T-helper 17 cell (primary cell): ENCODE measurements around the gene CBX2. TPM values are rescaled to one million over a fixed set of nuclear protein-coding genes. Genes with fewer than 3 reads are reported as not detected.

ENCODE experiments used
- ATAC-seq: fragments of 150-1000 bp; cut with Tn5 transposase; 2 replicates; pipeline ENCODE4 v1.10.0; 2021; ENCODE audit warnings: mild to moderate bottlenecking, moderate library complexity
- DNase-seq, 3 donors: peaks; one replicate each; pipeline versions ENCODE4 v3.0.0 to v3.0.0-alpha.2; 2020 to 2021
- H3K9me3 ChIP-seq: one replicate; pipeline ENCODE4 v1.7.0; 2013; ENCODE audit warnings: low read length, mild to moderate bottlenecking; ENCODE audit not compliant: control insufficient read depth, poor library complexity, severe bottlenecking
- H3K27ac Mint-ChIP-seq: one replicate; pipeline ENCODE4 v1.8.0; 2022; ENCODE audit warnings: mild to moderate bottlenecking, moderate library complexity, mixed read lengths
- H3K27me3 Mint-ChIP-seq: one replicate; pipeline ENCODE4 v1.8.0; 2022; ENCODE audit warnings: mixed read lengths
- H3K36me3 Mint-ChIP-seq: one replicate; pipeline ENCODE4 v1.8.0; 2022; ENCODE audit warnings: low read depth, mixed read lengths
- H3K4me1 Mint-ChIP-seq: one replicate; pipeline ENCODE4 v1.8.0; 2022; ENCODE audit warnings: mild to moderate bottlenecking, mixed read lengths
- H3K4me3 Mint-ChIP-seq: one replicate; pipeline ENCODE4 v1.8.0; 2022; ENCODE audit warnings: mild to moderate bottlenecking, moderate library complexity, mixed read lengths
- total RNA-seq, 4 donors: library from RNA in 2 of 4; stranded (reverse) in 2 of 4; gene quantifications; one replicate each; pipeline ENCODE4 v1.2.3 and lab custom pipeline; 2022 to 2026

CBX2 gene
- total RNA-seq, 2 donors from 2014 or later = 0.18 TPM; not detected in 1

DNA sequence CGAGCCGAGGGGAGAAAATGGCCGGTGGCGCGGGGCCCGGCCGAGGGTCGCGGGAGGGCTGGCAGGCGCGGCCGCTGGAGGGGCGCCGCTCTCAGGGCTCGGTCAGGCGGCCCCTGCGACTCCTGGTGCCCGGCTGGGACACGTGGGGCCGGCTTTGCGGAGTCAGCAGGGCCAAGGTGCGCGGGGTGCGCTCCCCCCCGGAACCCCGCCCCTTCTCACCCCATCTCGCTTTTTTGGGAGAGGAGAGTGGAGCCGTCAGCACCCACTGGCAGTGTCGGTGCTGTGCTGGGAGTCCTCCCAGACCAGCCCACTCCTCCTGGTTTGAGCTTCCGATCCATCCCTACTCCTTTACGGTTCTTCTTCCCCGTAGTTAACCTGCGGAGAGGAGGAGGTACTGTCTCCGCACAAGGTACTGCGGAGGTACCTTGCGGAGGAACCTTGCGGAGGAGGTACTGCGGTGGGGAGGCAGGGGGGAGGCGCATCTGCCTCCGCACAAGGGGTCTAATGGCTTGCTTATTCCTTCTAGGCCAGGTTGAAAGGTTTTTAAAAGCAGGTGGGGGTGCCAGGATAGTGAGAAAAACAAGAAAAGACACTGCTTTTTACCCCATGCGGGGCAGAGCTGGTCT is 38.0 kb downstream of the CBX2 start:
- H3K4me3 Mint-ChIP-seq = peak overlapping the region; percentile 59
- DNase-seq (no peak), ATAC-seq (no peak)
- H3K9me3 ChIP-seq = no peaks in the 10 kb centered on the region
- H3K27me3 Mint-ChIP-seq = peaks cover 51% of the 10 kb centered on the region
- peaks cover 5% of the 10 kb centered on the region for H3K36me3 Mint-ChIP-seq
- H3K4me1 Mint-ChIP-seq = peaks cover 16% of the 10 kb centered on the region
- no peak overlapping the region for H3K27ac Mint-ChIP-seq

GRCh38 chr17:79818026-79818758 is 40.2 kb downstream of the CBX2 start:
- Mint-ChIP-seq H3K36me3 (peaks cover 6% of the 10 kb centered on the region), H3K4me1 (peaks cover 10% of the 10 kb centered on the region), H3K27ac (no peak overlapping the region), H3K4me3 (no peak overlapping the region), H3K27me3 (peaks cover 41% of the 10 kb centered on the region)
- DNase-seq = no peak
- H3K9me3 ChIP-seq = no peaks in the 10 kb centered on the region
- ATAC-seq = no peak

DNA sequence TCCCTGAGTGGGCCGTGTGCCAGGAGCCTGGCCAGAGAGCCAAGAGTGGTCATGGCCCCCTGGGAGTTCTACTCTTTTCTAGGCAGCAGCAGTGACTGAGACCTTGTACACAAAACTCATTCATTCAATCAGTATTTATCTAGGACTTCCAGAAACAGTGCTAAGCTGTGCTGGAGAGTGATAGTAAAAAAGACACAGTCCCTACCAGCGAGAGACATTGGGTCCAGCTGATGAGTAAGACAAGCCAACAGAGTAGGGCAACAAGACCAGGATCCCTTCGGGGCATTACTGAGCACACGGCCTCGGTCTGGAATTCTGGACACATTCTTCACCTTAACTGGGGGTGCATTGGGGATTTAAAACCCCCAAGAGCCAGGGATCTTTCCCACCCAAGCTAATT is 41.1 kb downstream of the CBX2 start:
- H3K27me3 Mint-ChIP-seq = peaks cover 40% of the 10 kb centered on the region
- H3K4me1 Mint-ChIP-seq = peaks cover 9% of the 10 kb centered on the region
- no peaks in the 10 kb centered on the region for H3K9me3 ChIP-seq
- no peak overlapping the region for H3K4me3 Mint-ChIP-seq
- ATAC-seq = no peak
- H3K27ac Mint-ChIP-seq = no peak overlapping the region
- peaks cover 6% of the 10 kb centered on the region for H3K36me3 Mint-ChIP-seq
- DNase-seq = no peak

- Mint-ChIP-seq H3K27ac (peak overlapping the region; percentile 54), H3K36me3 (peaks cover 7% of the 10 kb centered on the region), H3K4me3 (no peak overlapping the region), H3K27me3 (peaks cover 39% of the 10 kb centered on the region), H3K4me1 (peaks cover 7% of the 10 kb centered on the region)
- H3K9me3 ChIP-seq = no peaks in the 10 kb centered on the region
- ATAC-seq = no peak
- DNase-seq = no peak
Measured at GRCh38 chr17:79819534-79820276, 41.8 kb downstream of the CBX2 start.

GRCh38 chr17:79820959-79821330 is 43.0 kb downstream of the CBX2 start:
- no peak for ATAC-seq
- H3K27me3 Mint-ChIP-seq = peaks cover 43% of the 10 kb centered on the region
- DNase-seq = no peak

GRCh38 chr17:79821331-79822095 is 43.6 kb downstream of the CBX2 start:
- Mint-ChIP-seq H3K4me1 (peaks cover 7% of the 10 kb centered on the region), H3K27ac (no peak overlapping the region), H3K36me3 (peaks cover 7% of the 10 kb centered on the region), H3K27me3 (peaks cover 40% of the 10 kb centered on the region), H3K4me3 (no peak overlapping the region)
- ATAC-seq (no peak), DNase-seq (no peak)
- H3K9me3 ChIP-seq = no peaks in the 10 kb centered on the region

More at GRCh38 chr17:79820959-79821330, 43.0 kb downstream of the CBX2 start:
- H3K36me3 Mint-ChIP-seq = peaks cover 7% of the 10 kb centered on the region
- H3K4me1 Mint-ChIP-seq = peaks cover 7% of the 10 kb centered on the region
- H3K27ac Mint-ChIP-seq = no peak overlapping the region
- H3K9me3 ChIP-seq = no peaks in the 10 kb centered on the region
- H3K4me3 Mint-ChIP-seq = no peak overlapping the region

DNA sequence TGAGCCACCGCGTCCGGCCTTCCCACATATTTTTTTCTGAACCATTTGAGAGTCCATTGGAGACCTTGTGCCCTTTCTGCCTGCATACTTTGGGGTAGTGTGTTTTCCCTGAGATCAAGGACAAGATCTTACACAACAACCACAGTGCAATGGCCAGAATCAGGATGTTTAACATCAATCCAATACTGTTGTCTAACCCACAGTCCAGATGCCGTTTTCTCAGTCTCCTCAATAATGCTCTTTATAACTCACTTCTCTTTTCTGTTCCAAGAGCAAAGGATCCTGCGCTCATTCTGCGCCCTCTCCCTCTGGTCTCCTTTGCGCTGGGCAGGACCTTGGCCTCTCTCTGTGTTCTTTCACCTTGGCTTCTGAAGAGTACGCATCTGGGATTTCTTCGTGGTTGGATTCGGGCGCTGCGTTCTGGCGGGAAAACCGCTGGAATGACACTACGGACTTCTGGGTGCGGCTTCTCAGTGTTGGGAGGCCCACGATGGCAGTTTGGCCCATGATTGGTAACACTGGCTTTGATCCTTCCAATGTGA is 44.7 kb downstream of the CBX2 start:
- H3K4me3 Mint-ChIP-seq = no peak overlapping the region
- H3K9me3 ChIP-seq = no peaks in the 10 kb centered on the region
- ATAC-seq (no peak), DNase-seq (no peak)
- peaks cover 33% of the 10 kb centered on the region for H3K27me3 Mint-ChIP-seq
- H3K36me3 Mint-ChIP-seq = peaks cover 5% of the 10 kb centered on the region
- peaks cover 8% of the 10 kb centered on the region for H3K4me1 Mint-ChIP-seq
- H3K27ac Mint-ChIP-seq = no peak overlapping the region

DNA sequence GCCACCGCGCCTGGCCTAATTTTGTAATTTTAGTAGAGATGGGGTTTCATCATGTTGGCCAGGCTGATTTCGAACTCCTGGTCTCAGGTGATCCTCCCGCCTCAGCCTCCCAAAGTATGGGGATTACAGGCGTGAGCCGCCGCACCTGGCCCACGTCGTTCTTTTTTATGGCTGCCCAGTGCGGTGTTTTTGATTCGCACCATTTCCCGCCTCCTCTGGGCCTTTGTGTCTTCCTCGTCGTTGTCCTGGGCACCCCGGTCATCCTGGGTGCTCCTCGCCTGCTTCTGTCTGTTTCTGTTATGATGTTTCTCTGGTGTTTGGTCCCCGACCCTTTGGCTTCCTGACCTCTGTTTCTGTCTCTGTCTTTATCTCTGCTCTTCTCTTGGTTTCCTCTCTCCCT is 46.3 kb downstream of the CBX2 start:
- DNase-seq = no peak

GRCh38 chr17:79824893-79825579 is 47.1 kb downstream of the CBX2 start:
- Mint-ChIP-seq H3K27ac (no peak overlapping the region), H3K36me3 (peaks cover 4% of the 10 kb centered on the region), H3K4me3 (no peak overlapping the region), H3K27me3 (peaks cover 15% of the 10 kb centered on the region), H3K4me1 (peaks cover 10% of the 10 kb centered on the region)
- DNase-seq (no peak), ATAC-seq (no peak)
- H3K9me3 ChIP-seq = no peaks in the 10 kb centered on the region

More for the DNA sequence above, 46.3 kb downstream of the CBX2 start:
- Mint-ChIP-seq H3K27ac (no peak overlapping the region), H3K27me3 (peaks cover 22% of the 10 kb centered on the region), H3K36me3 (peaks cover 4% of the 10 kb centered on the region), H3K4me1 (peaks cover 10% of the 10 kb centered on the region), H3K4me3 (no peak overlapping the region)
- H3K9me3 ChIP-seq = no peaks in the 10 kb centered on the region
- ATAC-seq = no peak

DNA sequence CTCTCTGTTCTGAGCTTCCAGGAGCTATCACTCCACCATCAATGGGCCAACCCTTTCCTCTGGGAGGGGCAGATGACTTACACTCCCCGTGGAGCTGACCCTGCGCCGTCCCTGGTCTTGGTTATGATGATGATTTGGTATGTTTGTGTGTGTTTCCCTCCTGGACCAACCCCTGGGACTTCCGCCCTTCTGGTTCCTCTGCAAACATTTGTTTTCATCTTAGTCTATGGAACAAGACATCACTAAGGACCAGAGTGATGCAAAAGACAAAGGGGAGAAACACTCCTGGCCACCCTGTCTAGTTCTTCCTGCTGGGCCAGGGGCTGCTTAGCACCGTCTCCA is 47.6 kb downstream of the CBX2 start:
- ATAC-seq (no peak), DNase-seq (no peak)
- H3K4me1 Mint-ChIP-seq = peaks cover 10% of the 10 kb centered on the region
- no peak overlapping the region for H3K4me3 Mint-ChIP-seq
- peaks cover 4% of the 10 kb centered on the region for H3K36me3 Mint-ChIP-seq
- H3K27ac Mint-ChIP-seq = no peak overlapping the region
- peaks cover 14% of the 10 kb centered on the region for H3K27me3 Mint-ChIP-seq
- H3K9me3 ChIP-seq = no peaks in the 10 kb centered on the region

DNA sequence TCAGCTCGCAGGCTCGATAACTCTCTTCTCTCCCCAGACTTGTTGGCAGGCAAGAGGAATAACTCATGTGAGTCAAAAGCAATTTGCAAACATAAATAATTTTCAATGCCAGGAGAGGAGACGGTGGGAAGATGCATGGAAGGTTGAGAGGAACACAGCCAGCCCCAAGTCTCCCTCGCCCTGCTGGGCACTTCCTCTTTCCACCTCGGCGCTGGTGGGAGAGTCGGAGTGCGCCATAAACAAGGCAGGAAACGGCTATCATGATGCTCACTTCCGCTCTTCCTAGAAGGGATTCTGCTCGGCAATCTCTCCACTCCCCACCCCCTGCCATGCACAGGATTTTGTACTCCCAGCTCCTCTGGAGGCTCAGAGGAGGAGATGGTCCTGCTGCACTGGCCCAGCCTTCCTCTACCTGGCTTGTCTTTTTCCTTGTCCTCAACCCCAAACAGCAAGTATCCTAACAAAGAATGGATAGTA is 48.3 kb downstream of the CBX2 start:
- DNase-seq (no peak), ATAC-seq (no peak)
- Mint-ChIP-seq H3K27ac (no peak overlapping the region), H3K4me3 (no peak overlapping the region), H3K36me3 (peaks cover 4% of the 10 kb centered on the region), H3K27me3 (peaks cover 14% of the 10 kb centered on the region), H3K4me1 (peaks cover 10% of the 10 kb centered on the region)
- H3K9me3 ChIP-seq = no peaks in the 10 kb centered on the region

GRCh38 chr17:79826841-79827578 is 49.1 kb downstream of the CBX2 start:
- no peaks in the 10 kb centered on the region for H3K9me3 ChIP-seq
- H3K4me1 Mint-ChIP-seq = peaks cover 12% of the 10 kb centered on the region
- peaks cover 14% of the 10 kb centered on the region for H3K27me3 Mint-ChIP-seq
- peaks cover 4% of the 10 kb centered on the region for H3K36me3 Mint-ChIP-seq
- DNase-seq = no peak
- H3K4me3 Mint-ChIP-seq = no peak overlapping the region
- no peak overlapping the region for H3K27ac Mint-ChIP-seq
- no peak for ATAC-seq
